ENCODE measurements around the gene MFSD2B.

MFSD2B gene

GRCh38 chr2:24052951-24053350, 43.1 kb downstream of the MFSD2B start:
- DNase-seq, result no peak

- no peak for DNase-seq
Measured at GRCh38 chr2:24054366-24055010, 44.6 kb downstream of the MFSD2B start.

DNA sequence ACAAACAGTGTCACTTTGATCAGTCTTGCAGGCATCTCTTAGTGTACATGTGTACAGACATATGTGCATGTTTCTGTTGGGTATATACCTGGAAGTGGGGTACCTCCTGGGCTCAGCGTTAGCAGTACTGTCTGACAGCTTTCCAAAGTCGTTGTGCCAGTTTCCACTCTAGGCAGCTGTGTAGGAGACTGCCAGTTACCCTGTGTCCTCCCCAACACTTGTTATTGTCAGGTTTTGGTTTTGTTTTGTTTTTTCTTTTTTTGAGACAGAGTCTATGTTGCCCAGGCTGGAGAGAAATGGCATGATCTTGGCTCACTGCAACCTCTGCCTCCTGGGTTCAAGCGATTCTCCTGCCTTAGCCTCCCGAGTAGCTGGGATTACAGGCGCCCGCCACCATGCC, 45.9 kb downstream of the MFSD2B start:
- no peak for DNase-seq

DNA sequence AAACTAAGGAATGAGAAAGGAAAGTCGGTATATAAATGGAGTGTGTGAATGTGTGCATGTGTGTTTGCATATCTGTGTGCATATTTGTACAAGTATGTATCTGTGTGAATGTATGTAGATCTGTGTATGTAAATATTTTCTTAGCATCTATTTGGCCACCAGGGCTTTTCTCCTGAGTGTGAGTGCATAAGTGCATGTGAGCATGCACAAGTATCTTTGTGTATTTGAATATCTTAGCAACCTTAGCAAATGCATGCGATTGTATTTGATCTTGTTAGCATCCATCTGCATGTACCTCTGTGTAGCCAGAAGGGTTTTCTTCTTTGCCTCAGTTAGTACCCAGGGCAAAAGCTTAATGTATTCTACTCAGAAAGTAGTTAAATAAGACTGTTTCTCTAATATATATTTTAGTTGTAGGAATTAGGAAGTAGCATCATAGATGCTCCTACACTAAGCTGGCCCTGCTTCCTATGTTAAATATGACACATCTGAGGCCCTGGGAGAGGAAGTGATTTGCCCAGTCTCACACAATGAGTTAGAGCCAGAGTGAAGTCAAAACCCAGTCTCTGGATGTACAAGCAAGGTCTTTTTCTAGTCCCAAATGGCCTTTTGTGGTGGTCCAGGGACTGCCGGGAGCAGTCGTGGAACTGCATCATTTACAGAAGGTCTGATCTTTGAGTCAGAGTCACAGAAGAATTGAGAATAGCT, 48.8 kb downstream of the MFSD2B start:
- DNase-seq, result no peak

DNA sequence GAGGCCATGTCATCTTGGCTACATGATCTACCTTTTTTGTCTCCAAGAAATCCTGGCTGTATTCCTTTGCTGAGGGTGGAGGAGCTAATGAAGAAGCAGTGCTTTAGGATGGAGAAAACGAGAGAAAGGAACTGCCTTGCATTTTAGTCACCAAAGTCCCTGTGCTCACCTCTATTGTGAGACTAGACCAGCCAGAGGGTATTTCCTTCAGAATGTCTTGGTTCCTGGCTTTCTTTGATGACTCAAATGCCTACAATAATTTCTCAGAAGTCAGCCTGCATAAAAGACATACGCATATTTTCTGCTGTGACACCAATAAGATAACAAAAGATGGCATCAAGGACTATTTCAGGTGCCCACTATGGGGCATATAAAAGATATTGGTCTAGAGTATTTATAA, 55.5 kb downstream of the MFSD2B start:
- no peak for DNase-seq

DNA sequence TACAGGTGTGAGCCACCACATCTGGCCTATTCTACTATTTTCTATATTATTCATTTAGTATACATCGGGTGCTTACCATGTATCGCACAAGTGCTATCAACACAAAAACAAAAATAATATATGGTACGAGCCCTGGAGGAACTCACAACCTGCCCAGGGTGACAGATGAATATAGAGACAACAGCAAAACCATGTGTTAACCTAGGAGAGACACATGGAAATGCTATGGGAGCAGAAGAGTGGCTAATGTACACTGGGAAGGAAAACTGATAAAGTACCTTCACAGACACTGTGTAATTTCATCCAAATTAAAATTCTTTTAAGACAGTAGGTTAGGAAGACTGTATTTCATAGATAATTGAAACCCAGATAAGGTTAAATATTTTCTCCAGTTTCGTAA, 62.4 kb downstream of the MFSD2B start:
- DNase-seq, result no peak

- DNase-seq, result peak; percentile 51
Measured at GRCh38 chr2:24073816-24074215, 63.9 kb downstream of the MFSD2B start.

DNA sequence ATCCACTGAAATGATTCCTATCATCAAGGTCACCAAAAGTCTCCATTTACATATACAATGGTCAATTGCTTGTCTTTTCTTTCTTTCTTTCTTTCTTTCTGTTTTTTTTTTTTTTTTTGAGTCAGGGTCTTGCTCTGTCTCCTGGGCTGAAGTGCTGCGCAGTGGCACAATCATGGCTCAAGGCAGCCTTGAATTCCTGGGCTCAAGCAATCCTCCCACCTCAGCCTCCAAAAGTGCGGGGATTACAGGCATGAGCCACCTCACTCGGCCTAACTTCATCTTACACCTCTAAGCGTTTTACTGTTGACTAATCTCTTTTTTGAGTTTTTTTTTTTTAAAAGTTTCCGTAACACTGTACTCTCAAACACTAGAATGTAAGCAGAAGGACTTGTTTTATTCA, 65.4 kb downstream of the MFSD2B start:
- DNase-seq, result no peak

All from activated CD4-positive, alpha-beta T cell treated with anti-CD3 and anti-CD28 coated beads, Interleukin-2, amount 50 U/mL, for 16 hours (primary cell).